HCT116 (cell line): ENCODE data around the gene PDE4D.

ENCODE experiments used
- CTCF ChIP-seq, 3 experiments: fragments of 200-600 bp in 1 of 3; sonication (generic) in 1 of 3; IDR thresholded peaks in 2 of 3; conservative IDR thresholded peaks in 1 of 3; 2 replicates each; pipeline ENCODE4 v1.5.1; 2012 to 2017; ENCODE audit warnings: low read depth in 2 of 3, low read length in 2 of 3, antibody characterized with exemption in 1 of 3, borderline replicate concordance in 1 of 3, control low read depth in 1 of 3, mild to moderate bottlenecking in 1 of 3, mixed read lengths in 1 of 3, mixed run types in 1 of 3, moderate library complexity in 1 of 3; ENCODE audit not compliant: insufficient read depth in 1 of 3
- EZH2 ChIP-seq: fragments of 200-600 bp; sonication (generic); IDR thresholded peaks from 2 replicates; pipeline ENCODE4 v1.6.1; 2017; ENCODE audit warnings: antibody characterized with exemption, mixed run types
- EZH2phosphoT487 ChIP-seq: fragments of 200-600 bp; IDR thresholded peaks from 2 replicates; pipeline ENCODE4 v1.6.1; 2018; ENCODE audit warnings: antibody characterized with exemption, borderline replicate concordance
- POLR2AphosphoS5 ChIP-seq: IDR thresholded peaks from 2 replicates; pipeline ENCODE4 v1.6.1; 2011; ENCODE audit warnings: mild to moderate bottlenecking, low read depth, low read length, moderate library complexity
- SRF ChIP-seq: IDR thresholded peaks from 2 replicates; pipeline ENCODE4 v1.6.1; 2012; ENCODE audit warnings: low read depth

- TF ChIP-seq EZH2: no peak
- no peak for TF ChIP-seq CTCF (IDR thresholded peaks at IDR 0.05 in 2 of 3, conservative IDR thresholded peaks at IDR 0.05 in 1 of 3; ENCODE audit: borderline replicate concordance in 1 of 3, insufficient read depth in 1 of 3, low read depth in 2 of 3, low read length in 2 of 3)
- TF ChIP-seq POLR2AphosphoS5: no peak
- TF ChIP-seq EZH2phosphoT487: no peak
- TF ChIP-seq SRF: no peak
Measured at GRCh38 chr5:58938563-58939424, 954.7 kb downstream of the PDE4D start.
